HG02973 (cell line): ENCODE results near the gene CACNB4.

Source experiments
- ATAC-seq: cut with Tn5 transposase; IDR thresholded peaks from one replicate; pipeline ENCODE4 v1.9.1; 2021; ENCODE audit warnings: moderate library complexity; ENCODE audit not compliant: unreplicated experiment

The CACNB4 gene

GRCh38 chr2:151977631-151978030 is 121.2 kb downstream of the CACNB4 start:
- no peak for ATAC-seq

GRCh38 chr2:151976945-151977353 is 121.9 kb downstream of the CACNB4 start:
- peak; percentile 67 for ATAC-seq

GRCh38 chr2:151975460-151976414 is 123.1 kb downstream of the CACNB4 start:
- ATAC-seq, result no peak

GRCh38 chr2:151974988-151975387 is 123.9 kb downstream of the CACNB4 start:
- no peak for ATAC-seq

- ATAC-seq, result no peak
Observed at GRCh38 chr2:151973901-151974199, 125.0 kb downstream of the CACNB4 start.

- ATAC-seq, result no peak
Observed at GRCh38 chr2:151973013-151973900, 125.6 kb downstream of the CACNB4 start.

GRCh38 chr2:151972241-151973012 is 126.4 kb downstream of the CACNB4 start:
- ATAC-seq, result no peak

GRCh38 chr2:151971301-151972051 is 127.4 kb downstream of the CACNB4 start:
- no peak for ATAC-seq

- ATAC-seq, result no peak
Observed at GRCh38 chr2:151968770-151969470, 129.9 kb downstream of the CACNB4 start.

GRCh38 chr2:151967829-151968722 is 130.8 kb downstream of the CACNB4 start:
- no peak for ATAC-seq

GRCh38 chr2:151965884-151966283 is 133.0 kb downstream of the CACNB4 start:
- no peak for ATAC-seq

GRCh38 chr2:151961558-151961957 is 137.3 kb downstream of the CACNB4 start:
- ATAC-seq, result no peak

- no peak for ATAC-seq
Observed at GRCh38 chr2:151959238-151959637, 139.6 kb downstream of the CACNB4 start.

- ATAC-seq, result no peak
Observed at GRCh38 chr2:151953467-151953866, 145.4 kb downstream of the CACNB4 start.

- no peak for ATAC-seq
Observed at GRCh38 chr2:151952691-151953456, 146.0 kb downstream of the CACNB4 start.

GRCh38 chr2:151947813-151948165 is 151.1 kb downstream of the CACNB4 start:
- ATAC-seq, result peak; percentile 6

GRCh38 chr2:151946899-151947812 is 151.7 kb downstream of the CACNB4 start:
- ATAC-seq, result peak; percentile 86
